ENCODE data around the gene MED13L. TPM values are rescaled to one million over a fixed set of nuclear protein-coding genes. Genes with fewer than 3 reads are reported as not detected.
A peak's percentile ranks its signal among the peaks of the same experiment; 100 is the strongest.

The MED13L gene
- total and polyA plus RNA-seq, 2 of the 8 experiments (the other 6 are each of a cell fraction or from before 2014, with no cell fraction given), result 15.9 to 51.7 TPM

DNA sequence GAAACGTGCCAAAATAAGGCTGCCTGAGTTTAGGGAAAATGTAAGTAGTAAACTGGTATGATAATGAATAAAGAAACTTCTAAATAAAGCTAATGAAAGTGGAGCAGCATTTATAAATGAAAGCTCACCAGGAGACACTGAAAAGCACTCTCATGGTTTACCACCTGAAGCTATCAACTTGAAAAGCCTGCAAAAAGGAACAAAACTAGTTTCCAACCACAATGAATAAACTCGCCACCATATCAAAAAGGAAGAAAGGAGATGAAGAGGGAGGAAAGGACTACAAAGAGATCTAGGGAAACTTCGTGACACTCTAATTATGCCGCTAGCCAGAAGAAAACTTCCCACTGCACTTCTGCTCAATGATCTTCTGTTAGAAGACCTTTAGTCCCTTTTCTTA is 66.7 kb downstream of the MED13L start:
- TF ChIP-seq SP1 (IDR thresholded peaks at IDR 0.05; ENCODE audit: low read depth, low read length) (no peak), BRCA1 (IDR thresholded peaks at IDR 0.05; ENCODE audit: low read depth, low read length) (no peak), SIX5 (IDR thresholded peaks at IDR 0.05; ENCODE audit: low read depth, low read length) (no peak), CREB1 (IDR thresholded peaks at IDR 0.05) (no peak)
- TF ChIP-seq, protein P1, sequence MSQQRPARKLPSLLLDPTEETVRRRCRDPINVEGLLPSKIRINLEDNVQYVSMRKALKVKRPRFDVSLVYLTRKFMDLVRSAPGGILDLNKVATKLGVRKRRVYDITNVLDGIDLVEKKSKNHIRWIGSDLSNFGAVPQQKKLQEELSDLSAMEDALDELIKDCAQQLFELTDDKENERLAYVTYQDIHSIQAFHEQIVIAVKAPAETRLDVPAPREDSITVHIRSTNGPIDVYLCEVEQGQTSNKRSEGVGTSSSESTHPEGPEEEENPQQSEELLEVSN (IDR thresholded peaks at IDR 0.05), result no peak
- no peak overlapping the region for H2BK12ac ChIP-seq (ENCODE audit: low read depth, low read length)
- no peak overlapping the region for H4K8ac ChIP-seq (ENCODE audit: extremely low read depth, insufficient read depth, low read length)
- CTCF ChIA-PET (ENCODE audit: partially characterized antibody), result interaction anchor here (0.7 to 2.4 kb wide), 3 partner anchors 9 to 25 kb away, joined by 3 to 6 read pairs (median 3); no protein-coding TSS in a partner anchor
- no peaks in the 10 kb centered on the region for H3K36me3 ChIP-seq (ENCODE audit: control insufficient read depth in 2 of 4, insufficient read depth in 4 of 4, low read length in 3 of 4)
- H2BK5ac ChIP-seq (ENCODE audit: low read depth, low read length), result no peak overlapping the region
- POLR2A ChIA-PET (ENCODE audit: partially characterized antibody), result interaction anchor here (0.6 kb wide), 1 partner anchor 55 kb away, joined by 3 read pairs; no protein-coding TSS in a partner anchor
- no peak overlapping the region for H2AK5ac ChIP-seq (ENCODE audit: low read depth, low read length)
- H4K5ac ChIP-seq (ENCODE audit: insufficient read length, low read depth, low read length), result no peak overlapping the region
- H3K79me1 ChIP-seq (ENCODE audit: low read depth, low read length), result 0 out of 2 replicates have a peak, but pooled peaks cover 2% of the 10 kb centered on the region
- FAIRE-seq, result no peak
- H3K14ac ChIP-seq (ENCODE audit: insufficient read length), result no peak overlapping the region
- no peak for DNase-seq (ENCODE audit: low read depth in 1 of 2, low spot score in 2 of 2)
- peaks cover 2 to 11% of the 10 kb centered on the region in 2 experiments for H4K20me1 ChIP-seq (replicated peaks in 1 of 2; ENCODE audit: control insufficient read depth in 1 of 2, insufficient read depth in 2 of 2, low read length in 2 of 2)
- no peaks in the 10 kb centered on the region for H3K27me3 ChIP-seq (replicated peaks in 1 of 4; ENCODE audit: control insufficient read depth in 3 of 4, extremely low read depth in 1 of 4, insufficient read depth in 3 of 4, low read length in 3 of 4)
- H3K56ac ChIP-seq (replicated peaks; ENCODE audit: insufficient read length, low read depth, low read length), result no peak overlapping the region
- no peak overlapping the region; a peak in 1 of 4 replicates for H3K4me2 ChIP-seq (ENCODE audit: insufficient read depth in 1 of 2, low read depth in 2 of 2, low read length in 2 of 2)
- no peak overlapping the region for H3K4ac ChIP-seq (replicated peaks; ENCODE audit: insufficient read length, low read depth, low read length)
- H3K4me3 ChIP-seq (ENCODE audit: extremely low read depth in 1 of 4, insufficient read depth in 2 of 4, low read depth in 3 of 4, low read length in 4 of 4), result no peak overlapping the region
- H3K9ac ChIP-seq (replicated peaks in 1 of 4; ENCODE audit: extremely low read depth in 1 of 4, low read depth in 3 of 4, low read length in 3 of 4), result no peak overlapping the region; a peak in 1 of 7 replicates
- peaks cover 4 to 90% of the 10 kb centered on the region in 2 experiments; a peak in 3 of 4 replicates for H3K79me2 ChIP-seq (ENCODE audit: control insufficient read depth in 1 of 2, insufficient read depth in 2 of 2, low read length in 2 of 2)
- no peaks in the 10 kb centered on the region for H3K23me2 ChIP-seq (ENCODE audit: low read depth, low read length)
- no peak overlapping the region for H3K27ac ChIP-seq (ENCODE audit: low read depth, low read length)
- peak overlapping the region; percentile 21 for H2BK120ac ChIP-seq (replicated peaks; ENCODE audit: low read depth, low read length)
- no peak overlapping the region for H2BK15ac ChIP-seq (ENCODE audit: low read length)
- no peak overlapping the region for H2AFZ ChIP-seq (ENCODE audit: low read length)
- no peak overlapping the region for H2BK20ac ChIP-seq (ENCODE audit: low read length)
- 77% methylated on average over 4 of the region's 4 CpGs; no CpG with 5 or more reads in 1 of the 2 experiments for WGBS, 2 experiments (ENCODE audit: extremely low coverage in 1 of 2, insufficient coverage in 1 of 2, insufficient read length in 1 of 2, insufficient replicate concordance in 2 of 2, low coverage in 1 of 2, low lambda C conversion rate in 2 of 2, missing lambda C conversion rate in 1 of 2)
- no peak overlapping the region for H3K18ac ChIP-seq (ENCODE audit: extremely low read depth, low read length)
- H3K9me3 ChIP-seq (ENCODE audit: insufficient read depth in 2 of 2, low read depth in 1 of 2, low read length in 1 of 2), result no peaks in the 10 kb centered on the region
- no peak overlapping the region for H3K23ac ChIP-seq (ENCODE audit: insufficient read length)
- H4K91ac ChIP-seq (replicated peaks; ENCODE audit: insufficient read length, low read length), result no peak overlapping the region
- peaks cover 0 to 7% (median 1%) of the 10 kb centered on the region in 4 experiments; a peak in 1 of 7 replicates for H3K4me1 ChIP-seq (replicated peaks in 1 of 4; ENCODE audit: control insufficient read depth in 3 of 4, insufficient read depth in 4 of 4, low read length in 3 of 4)
